Uterus (tissue), 4 donors: ENCODE results near the gene DMBT1. TPM values are rescaled to one million over a fixed set of nuclear protein-coding genes. Genes with fewer than 3 reads are reported as not detected.

Experiments
- DNase-seq, 2 donors: peaks; one replicate each; pipeline ENCODE4 v3.0.0-alpha.2; 2019 to 2020
- H3K27ac ChIP-seq, 2 donors: fragments of 200-600 bp; sonication (generic); 1 replicate in 1 of 2; 2 replicates in 1 of 2; pipeline ENCODE4 v1.5.1; 2016 to 2018
- H3K27me3 ChIP-seq, 2 donors: fragments of 200-600 bp; sonication (generic); one replicate each; pipeline ENCODE4 v1.5.1; 2018 to 2019; ENCODE audit warnings: control low read depth in 1 of 2
- H3K36me3 ChIP-seq, 2 donors: fragments of 200-600 bp; sonication (generic); one replicate each; pipeline ENCODE4 v1.5.1; 2019; ENCODE audit warnings: control low read depth in 1 of 2
- H3K4me1 ChIP-seq, 2 donors: fragments of 200-600 bp; sonication (generic); one replicate each; pipeline ENCODE4 v1.5.1; 2018 to 2019; ENCODE audit warnings: control low read depth in 1 of 2
- H3K4me3 ChIP-seq, 2 donors: fragments of 200-600 bp; sonication (generic); 1 replicate in 1 of 2; 2 replicates in 1 of 2; pipeline ENCODE4 v1.5.1; 2018 to 2019; ENCODE audit warnings: mild to moderate bottlenecking in 1 of 2
- H3K9me3 ChIP-seq, 2 donors: fragments of 200-600 bp; sonication (generic); one replicate each; pipeline ENCODE4 v1.5.1; 2019; ENCODE audit warnings: control low read depth in 1 of 2
- CTCF ChIP-seq, 4 experiments: fragments of 200-600 bp in 2 of 4; fragments of 450-650 bp in 2 of 4; sonication (generic) in 2 of 4; IDR thresholded peaks; one replicate each; pipeline ENCODE4 v1.5.1; 2016 to 2019; ENCODE audit warnings: antibody characterized with exemption in 4 of 4, mild to moderate bottlenecking in 2 of 4, moderate library complexity in 1 of 4
- POLR2A ChIP-seq, 2 donors: fragments of 450-650 bp; IDR thresholded peaks; one replicate each; pipeline ENCODE4 v1.6.1; 2016; ENCODE audit warnings: antibody characterized with exemption in 2 of 2, mild to moderate bottlenecking in 1 of 2, moderate library complexity in 1 of 2
- intact Hi-C: fragments of 100-400 bp; cut with DNase I; formaldehyde crosslinking; loops from one replicate; pipeline ENCODE4 v1.15.1; 2023; ENCODE audit warnings: low total_unique reads
- total RNA-seq, 4 donors: library from RNA; depleted of rRNA in 3 of 4; stranded (reverse); fragments of >200 nt in 3 of 4; gene quantifications; one replicate each; pipeline versions ENCODE4 v1.1.0 to v1.2.4, GENCODE V29; 2014 to 2023
- donor health status: DM: yes; HTN: yes; CAD: no.

The DMBT1 gene
- total RNA-seq, 4 donors from 2014 or later: under 0.01 to 0.21 (median 0.15) TPM; not detected in 1

- no peak for TF ChIP-seq CTCF (IDR thresholded peaks at IDR 0.05)
- TF ChIP-seq POLR2A (IDR thresholded peaks at IDR 0.05): no peak
- Histone ChIP-seq H3K36me3 (no peaks in the 10 kb centered on the region), H3K4me1 (no peaks in the 10 kb centered on the region), H3K9me3 (no peaks in the 10 kb centered on the region), H3K27ac (no peak overlapping the region), H3K4me3 (no peak overlapping the region), H3K27me3 (no peaks in the 10 kb centered on the region)
- no peak for DNase-seq
- intact Hi-C loops: no loop called here
Observed at GRCh38 chr10:122588381-122588780, 27.8 kb downstream of the DMBT1 start.

- Histone ChIP-seq H3K36me3 (no peaks in the 10 kb centered on the region), H3K27ac (no peak overlapping the region), H3K4me1 (no peaks in the 10 kb centered on the region), H3K4me3 (no peak overlapping the region), H3K9me3 (no peaks in the 10 kb centered on the region), H3K27me3 (no peaks in the 10 kb centered on the region)
- no peak for TF ChIP-seq CTCF (IDR thresholded peaks at IDR 0.05)
- TF ChIP-seq POLR2A (IDR thresholded peaks at IDR 0.05): no peak
- intact Hi-C loops: no loop called here
- DNase-seq: no peak
Observed at GRCh38 chr10:122590153-122590552, 29.6 kb downstream of the DMBT1 start.

- intact Hi-C loops: no loop called here
- Histone ChIP-seq H3K27me3 (no peaks in the 10 kb centered on the region), H3K4me1 (no peaks in the 10 kb centered on the region), H3K4me3 (no peak overlapping the region), H3K27ac (no peak overlapping the region), H3K9me3 (no peaks in the 10 kb centered on the region), H3K36me3 (no peaks in the 10 kb centered on the region)
- TF ChIP-seq POLR2A (IDR thresholded peaks at IDR 0.05) (no peak), CTCF (IDR thresholded peaks at IDR 0.05) (no peak)
- DNase-seq: no peak
Observed at GRCh38 chr10:122591736-122592135, 31.2 kb downstream of the DMBT1 start.

- TF ChIP-seq CTCF (IDR thresholded peaks at IDR 0.05) (no peak), POLR2A (IDR thresholded peaks at IDR 0.05) (no peak)
- Histone ChIP-seq H3K36me3 (no peaks in the 10 kb centered on the region), H3K27ac (no peak overlapping the region), H3K4me3 (no peak overlapping the region), H3K27me3 (no peaks in the 10 kb centered on the region), H3K4me1 (no peaks in the 10 kb centered on the region), H3K9me3 (no peaks in the 10 kb centered on the region)
- intact Hi-C loops: no loop called here
- DNase-seq: no peak
Observed at GRCh38 chr10:122592161-122592560, 31.6 kb downstream of the DMBT1 start.

- DNase-seq: no peak
- TF ChIP-seq CTCF (IDR thresholded peaks at IDR 0.05) (no peak), POLR2A (IDR thresholded peaks at IDR 0.05) (no peak)
- Histone ChIP-seq H3K4me1 (no peaks in the 10 kb centered on the region), H3K9me3 (no peaks in the 10 kb centered on the region), H3K4me3 (no peak overlapping the region), H3K27ac (no peak overlapping the region), H3K36me3 (no peaks in the 10 kb centered on the region), H3K27me3 (no peaks in the 10 kb centered on the region)
- intact Hi-C loops: no loop called here
Observed at GRCh38 chr10:122617476-122618270, 57.1 kb downstream of the DMBT1 start.
